Measurements from ENCODE around the gene AGBL3. TPM values are rescaled to one million over a fixed set of nuclear protein-coding genes. Genes with fewer than 3 reads are reported as not detected.

AGBL3 gene
- 3.0 TPM for polyA plus RNA-seq (2013, experiment 1 of 4)
- 4.4 TPM for polyA plus RNA-seq (2013, experiment 2 of 4)
- polyA plus RNA-seq (2013, experiment 3 of 4): 2.6 TPM
- polyA plus RNA-seq (2013, experiment 4 of 4): 3.5 TPM

- Histone ChIP-seq H3K4me3 (ENCODE audit: insufficient read depth, low read depth, low read length) (peak within 1 kb of the TSS; percentile 80), H3K27me3 (ENCODE audit: control insufficient read depth, insufficient read depth, low read length, poor library complexity, severe bottlenecking) (no peaks in the 10 kb centered on the region), H3K27ac (ENCODE audit: insufficient read depth, low read depth, low read length, poor library complexity, severe bottlenecking) (peak within 1 kb of the TSS; percentile 77), H3K36me3 (ENCODE audit: control insufficient read depth, insufficient read depth, low read length) (no peaks in the 10 kb centered on the region), H3K4me1 (ENCODE audit: control insufficient read depth, insufficient read depth, low read length) (no peaks in the 10 kb centered on the region), H3K9me3 (ENCODE audit: control insufficient read depth, low read length) (no peaks in the 10 kb centered on the region)
- 1% methylated on average over 70 of the region's 70 CpGs for WGBS, 2 experiments
Observed at GRCh38 chr7:134986363-134987251, at the start of gene AGBL3. Gene AGBL3, plus strand, starts transcription at chr7:134986508. Its CDS starts 1,426 bp downstream, at chr7:134987934.

GRCh38 chr7:134936893-134937510, 49.3 kb upstream of the AGBL3 start:
- Histone ChIP-seq H3K27me3 (ENCODE audit: control insufficient read depth, insufficient read depth, low read length, poor library complexity, severe bottlenecking) (no peaks in the 10 kb centered on the region), H3K27ac (ENCODE audit: insufficient read depth, low read depth, low read length, poor library complexity, severe bottlenecking) (no peak overlapping the region), H3K4me1 (ENCODE audit: control insufficient read depth, insufficient read depth, low read length) (peaks cover 4% of the 10 kb centered on the region), H3K36me3 (ENCODE audit: control insufficient read depth, insufficient read depth, low read length) (peaks cover 13% of the 10 kb centered on the region), H3K4me3 (ENCODE audit: insufficient read depth, low read depth, low read length) (no peak overlapping the region), H3K9me3 (ENCODE audit: control insufficient read depth, low read length) (no peaks in the 10 kb centered on the region)
- WGBS, 2 experiments: 50 to 54% methylated on average over 3 of the region's 3 CpGs

- Histone ChIP-seq H3K27me3 (ENCODE audit: control insufficient read depth, insufficient read depth, low read length, poor library complexity, severe bottlenecking) (no peaks in the 10 kb centered on the region), H3K36me3 (ENCODE audit: control insufficient read depth, insufficient read depth, low read length) (peaks cover 13% of the 10 kb centered on the region), H3K4me3 (ENCODE audit: insufficient read depth, low read depth, low read length) (no peak overlapping the region), H3K9me3 (ENCODE audit: control insufficient read depth, low read length) (no peaks in the 10 kb centered on the region), H3K27ac (ENCODE audit: insufficient read depth, low read depth, low read length, poor library complexity, severe bottlenecking) (no peak overlapping the region), H3K4me1 (ENCODE audit: control insufficient read depth, insufficient read depth, low read length) (peaks cover 4% of the 10 kb centered on the region)
- 97 to 98% methylated on average over 4 of the region's 4 CpGs for WGBS, 2 experiments
Observed at GRCh38 chr7:134938141-134938540, 48.2 kb upstream of the AGBL3 start.

- Histone ChIP-seq H3K4me3 (ENCODE audit: insufficient read depth, low read depth, low read length) (no peak overlapping the region), H3K4me1 (ENCODE audit: control insufficient read depth, insufficient read depth, low read length) (peaks cover 4% of the 10 kb centered on the region), H3K36me3 (ENCODE audit: control insufficient read depth, insufficient read depth, low read length) (peaks cover 10% of the 10 kb centered on the region), H3K27ac (ENCODE audit: insufficient read depth, low read depth, low read length, poor library complexity, severe bottlenecking) (no peak overlapping the region), H3K9me3 (ENCODE audit: control insufficient read depth, low read length) (no peaks in the 10 kb centered on the region), H3K27me3 (ENCODE audit: control insufficient read depth, insufficient read depth, low read length, poor library complexity, severe bottlenecking) (no peaks in the 10 kb centered on the region)
- 86 to 97% methylated on average over 4 of the region's 4 CpGs for WGBS, 2 experiments
Observed at GRCh38 chr7:134939136-134939535, 47.2 kb upstream of the AGBL3 start.

GRCh38 chr7:134940729-134941128, 45.6 kb upstream of the AGBL3 start:
- Histone ChIP-seq H3K9me3 (ENCODE audit: control insufficient read depth, low read length) (no peaks in the 10 kb centered on the region), H3K36me3 (ENCODE audit: control insufficient read depth, insufficient read depth, low read length) (no peaks in the 10 kb centered on the region), H3K27me3 (ENCODE audit: control insufficient read depth, insufficient read depth, low read length, poor library complexity, severe bottlenecking) (no peaks in the 10 kb centered on the region), H3K4me3 (ENCODE audit: insufficient read depth, low read depth, low read length) (no peak overlapping the region), H3K27ac (ENCODE audit: insufficient read depth, low read depth, low read length, poor library complexity, severe bottlenecking) (no peak overlapping the region), H3K4me1 (ENCODE audit: control insufficient read depth, insufficient read depth, low read length) (peaks cover 4% of the 10 kb centered on the region)

- no peaks in the 10 kb centered on the region for H3K9me3 ChIP-seq (ENCODE audit: control insufficient read depth, low read length)
- no peak overlapping the region for H3K27ac ChIP-seq (ENCODE audit: insufficient read depth, low read depth, low read length, poor library complexity, severe bottlenecking)
- peaks cover 4% of the 10 kb centered on the region for H3K4me1 ChIP-seq (ENCODE audit: control insufficient read depth, insufficient read depth, low read length)
- no peaks in the 10 kb centered on the region for H3K27me3 ChIP-seq (ENCODE audit: control insufficient read depth, insufficient read depth, low read length, poor library complexity, severe bottlenecking)
- 55 to 72% methylated on average over 2 to 3 of the region's 3 CpGs for WGBS, 2 experiments
- no peak overlapping the region for H3K4me3 ChIP-seq (ENCODE audit: insufficient read depth, low read depth, low read length)
- H3K36me3 ChIP-seq (ENCODE audit: control insufficient read depth, insufficient read depth, low read length): no peaks in the 10 kb centered on the region
Observed at GRCh38 chr7:134941185-134941900, 45.0 kb upstream of the AGBL3 start.

GRCh38 chr7:134941952-134942351, 44.4 kb upstream of the AGBL3 start:
- Histone ChIP-seq H3K9me3 (ENCODE audit: control insufficient read depth, low read length) (no peaks in the 10 kb centered on the region), H3K4me3 (ENCODE audit: insufficient read depth, low read depth, low read length) (no peak overlapping the region), H3K36me3 (ENCODE audit: control insufficient read depth, insufficient read depth, low read length) (no peaks in the 10 kb centered on the region), H3K27ac (ENCODE audit: insufficient read depth, low read depth, low read length, poor library complexity, severe bottlenecking) (no peak overlapping the region), H3K27me3 (ENCODE audit: control insufficient read depth, insufficient read depth, low read length, poor library complexity, severe bottlenecking) (no peaks in the 10 kb centered on the region), H3K4me1 (ENCODE audit: control insufficient read depth, insufficient read depth, low read length) (peaks cover 4% of the 10 kb centered on the region)
- WGBS, 2 experiments: 91 to 95% methylated on average over 5 of the region's 5 CpGs

GRCh38 chr7:134942690-134943466, 43.4 kb upstream of the AGBL3 start:
- H3K9me3 ChIP-seq (ENCODE audit: control insufficient read depth, low read length): no peaks in the 10 kb centered on the region
- no peak overlapping the region for H3K27ac ChIP-seq (ENCODE audit: insufficient read depth, low read depth, low read length, poor library complexity, severe bottlenecking)
- H3K4me3 ChIP-seq (ENCODE audit: insufficient read depth, low read depth, low read length): no peak overlapping the region
- H3K36me3 ChIP-seq (ENCODE audit: control insufficient read depth, insufficient read depth, low read length): peaks cover 8% of the 10 kb centered on the region
- H3K4me1 ChIP-seq (ENCODE audit: control insufficient read depth, insufficient read depth, low read length): peaks cover 4% of the 10 kb centered on the region
- 92 to 94% methylated on average over 3 to 9 of the region's 9 CpGs for WGBS, 2 experiments
- H3K27me3 ChIP-seq (ENCODE audit: control insufficient read depth, insufficient read depth, low read length, poor library complexity, severe bottlenecking): no peaks in the 10 kb centered on the region

GRCh38 chr7:134943785-134944400, 42.4 kb upstream of the AGBL3 start:
- no peak overlapping the region for H3K27ac ChIP-seq (ENCODE audit: insufficient read depth, low read depth, low read length, poor library complexity, severe bottlenecking)

More at GRCh38 chr7:134943785-134944400, 42.4 kb upstream of the AGBL3 start:
- H3K36me3 ChIP-seq (ENCODE audit: control insufficient read depth, insufficient read depth, low read length): peaks cover 11% of the 10 kb centered on the region
- peaks cover 4% of the 10 kb centered on the region for H3K4me1 ChIP-seq (ENCODE audit: control insufficient read depth, insufficient read depth, low read length)
- WGBS, 2 experiments: 89 to 90% methylated on average over 2 of the region's 3 CpGs
- H3K27me3 ChIP-seq (ENCODE audit: control insufficient read depth, insufficient read depth, low read length, poor library complexity, severe bottlenecking): no peaks in the 10 kb centered on the region
- H3K9me3 ChIP-seq (ENCODE audit: control insufficient read depth, low read length): no peaks in the 10 kb centered on the region
- no peak overlapping the region for H3K4me3 ChIP-seq (ENCODE audit: insufficient read depth, low read depth, low read length)

Measured in ectodermal cell (in vitro differentiated cells).